ENCODE data around the gene RPP25L.
"Not testable (repeated sequence)": the region's sequence is repeated elsewhere in the genome, so short reads cannot be mapped to it uniquely, and the experiment has no call there.

The RPP25L gene, protein sequence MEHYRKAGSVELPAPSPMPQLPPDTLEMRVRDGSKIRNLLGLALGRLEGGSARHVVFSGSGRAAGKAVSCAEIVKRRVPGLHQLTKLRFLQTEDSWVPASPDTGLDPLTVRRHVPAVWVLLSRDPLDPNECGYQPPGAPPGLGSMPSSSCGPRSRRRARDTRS

DNA sequence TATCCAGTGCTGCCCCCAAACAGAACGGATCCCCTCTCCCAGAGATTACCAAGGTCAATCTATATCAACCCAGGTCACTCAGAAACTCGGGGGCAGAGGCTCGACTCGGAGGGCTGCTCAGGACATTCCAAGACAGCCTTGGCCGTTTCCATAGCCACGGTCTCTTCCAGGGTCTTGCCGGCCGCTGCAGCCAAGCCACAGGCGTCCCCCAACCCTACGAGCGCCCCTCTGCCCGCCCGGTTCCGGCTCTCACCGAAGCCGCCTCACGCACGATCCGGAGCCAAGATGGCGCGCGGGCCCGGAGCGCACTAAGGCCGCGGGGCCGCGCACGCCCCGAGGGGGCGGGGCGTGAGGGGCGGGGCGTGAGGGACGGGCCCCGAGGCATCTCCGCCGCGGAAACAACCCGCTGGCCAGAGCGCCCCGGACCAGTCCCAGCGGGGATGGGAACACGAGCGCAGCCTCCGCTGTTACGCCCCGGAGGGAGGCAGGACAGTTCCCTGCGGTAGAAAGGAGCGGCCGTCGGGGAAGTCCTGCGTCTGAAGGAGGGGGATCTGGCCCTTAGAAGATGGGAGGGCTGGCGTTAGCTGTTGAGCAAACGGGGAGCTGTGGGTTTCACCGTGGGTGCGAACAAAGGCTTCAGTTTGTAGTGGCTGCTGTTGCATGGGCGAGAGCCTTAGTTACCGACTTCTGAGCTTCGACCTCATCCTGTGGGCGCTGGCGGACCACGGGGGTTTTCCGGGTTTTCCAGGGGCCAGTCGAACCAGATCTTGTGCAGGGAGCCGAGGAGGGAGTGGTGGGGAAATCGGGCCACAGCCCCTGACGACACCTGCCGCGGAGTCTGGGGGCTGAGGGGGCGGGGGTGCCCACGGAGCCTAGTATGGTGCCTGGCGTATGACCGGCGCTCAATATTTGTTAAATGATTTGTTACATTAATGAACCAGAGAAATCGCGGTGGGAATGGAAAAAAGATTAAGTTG lies at the start of gene RPP25L:
Gene RPP25L, minus strand, starts transcription at position 287 of the 977 bp plus-strand sequence. CDS start 801 bp downstream, outside the sequence.
- peak; percentile 80 to 81 for DNase-seq

DNA sequence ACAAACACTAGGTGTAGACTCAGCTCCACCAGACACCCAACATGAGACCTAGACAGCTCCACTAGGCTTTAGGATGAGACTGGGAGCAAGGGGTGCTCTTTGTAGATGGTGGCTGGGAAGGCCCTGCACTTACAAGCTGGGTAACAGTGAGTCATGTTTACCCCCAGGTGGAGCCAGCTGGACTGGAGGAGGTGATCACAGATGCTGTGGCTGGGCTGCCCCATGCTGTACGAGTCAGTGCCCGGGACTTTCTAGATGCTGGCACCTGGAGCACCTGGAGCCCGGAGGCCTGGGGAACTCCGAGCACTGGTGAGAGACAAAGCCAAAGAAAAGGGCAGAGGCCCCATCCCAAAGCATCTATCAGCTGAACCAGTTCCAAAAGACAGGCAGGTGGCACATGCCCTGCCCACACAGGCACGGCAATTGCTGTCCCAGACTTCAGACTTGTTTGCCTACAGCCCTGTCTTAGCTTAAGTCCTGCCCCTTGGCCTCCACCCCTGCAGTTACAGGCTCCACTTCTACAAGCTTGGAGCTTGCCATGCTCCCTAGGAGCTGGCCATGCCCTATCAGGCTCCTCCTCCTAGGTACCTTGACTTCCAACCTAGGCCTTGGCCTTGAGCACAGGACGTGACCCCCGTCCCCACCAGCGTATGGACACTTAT lies 47.8 kb upstream of the RPP25L start:
- DNase-seq: no peak

DNA sequence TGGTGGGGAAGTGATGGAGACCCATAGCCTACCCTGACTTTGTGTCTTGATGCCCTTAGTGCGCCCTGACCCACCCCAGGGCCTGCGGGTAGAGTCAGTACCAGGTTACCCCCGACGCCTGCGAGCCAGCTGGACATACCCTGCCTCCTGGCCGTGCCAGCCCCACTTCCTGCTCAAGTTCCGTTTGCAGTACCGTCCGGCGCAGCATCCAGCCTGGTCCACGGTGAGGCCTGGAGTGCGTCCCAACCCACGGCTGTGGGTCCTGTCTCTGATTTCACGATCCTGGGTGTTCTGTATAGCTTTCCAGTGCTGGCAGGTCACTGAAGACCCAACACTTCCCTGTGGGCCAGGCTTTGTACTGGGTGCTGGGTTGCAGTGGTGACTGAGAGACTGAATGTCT lies 46.6 kb upstream of the RPP25L start:
- no peak for DNase-seq

DNA sequence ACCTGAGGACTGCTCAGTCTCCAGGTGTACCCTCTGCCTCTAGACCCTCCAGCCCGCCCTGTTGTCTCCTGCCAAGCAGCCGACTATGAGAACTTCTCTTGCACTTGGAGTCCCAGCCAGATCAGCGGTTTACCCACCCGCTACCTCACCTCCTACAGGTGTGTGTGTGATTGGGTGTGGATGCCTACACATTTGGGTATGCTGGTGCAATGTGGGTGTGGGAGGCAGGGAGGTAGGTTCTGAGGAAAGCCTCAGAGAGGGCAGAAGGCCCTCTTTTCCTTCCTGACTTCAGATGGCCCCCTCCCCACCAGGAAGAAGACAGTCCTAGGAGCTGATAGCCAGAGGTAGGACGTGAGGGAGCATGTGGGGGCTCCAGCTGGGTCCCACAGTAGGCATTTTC lies 45.1 kb upstream of the RPP25L start:
- DNase-seq: no peak

DNA sequence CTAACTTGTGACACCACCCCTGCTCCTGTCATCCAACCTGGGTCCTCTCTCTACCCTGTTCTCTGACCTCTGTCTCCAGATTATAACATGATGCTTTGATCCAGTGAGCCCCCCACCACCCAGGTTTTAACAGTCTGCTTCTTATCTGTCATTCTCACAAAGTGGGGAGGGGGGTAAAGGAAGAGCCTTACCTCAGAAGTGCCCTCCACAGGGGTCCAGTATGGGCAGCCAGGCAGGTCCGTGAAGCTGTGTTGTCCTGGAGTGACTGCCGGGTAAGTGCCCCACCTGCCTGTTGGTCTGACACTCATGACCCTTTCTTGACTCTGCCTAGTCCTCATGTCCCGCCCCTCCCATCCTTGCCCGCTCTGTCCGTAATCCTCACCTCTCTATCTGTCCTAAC lies 43.5 kb upstream of the RPP25L start:
- no peak for DNase-seq

DNA sequence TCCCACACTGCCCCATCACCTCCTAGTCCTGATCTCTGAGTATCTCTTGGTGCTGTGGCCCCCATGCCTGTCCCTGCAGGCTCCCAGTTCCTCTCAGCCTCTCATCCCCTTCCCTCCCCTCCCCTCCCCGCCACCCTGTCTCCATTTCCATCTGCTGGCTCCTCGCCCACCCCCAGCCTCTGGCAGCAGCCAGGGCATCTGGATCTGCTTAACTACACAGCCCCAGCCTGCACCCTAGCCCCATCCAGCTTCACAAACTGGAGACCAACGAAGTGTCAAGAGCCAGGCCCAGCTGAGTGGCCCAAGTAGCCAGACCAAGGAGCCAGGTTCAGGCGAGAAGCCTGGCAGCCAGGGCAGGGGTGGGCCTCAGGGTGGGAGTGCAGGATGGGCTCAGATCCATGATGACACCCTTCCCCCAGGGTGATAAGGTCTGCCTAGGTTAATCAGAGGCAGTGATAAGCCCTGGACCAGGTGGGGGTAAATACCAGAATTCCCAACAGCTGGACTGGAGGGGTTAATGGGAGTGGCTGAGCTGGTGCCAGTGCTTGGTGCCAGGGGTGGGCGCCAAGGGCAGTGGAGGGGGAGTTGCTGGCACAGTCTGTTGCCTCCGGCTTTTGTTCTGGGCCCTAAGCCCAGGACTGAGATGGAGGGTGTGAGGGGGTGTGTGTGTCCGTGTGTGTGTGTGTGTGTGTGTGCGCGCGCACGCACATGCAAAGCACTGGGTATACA lies 42.6 kb upstream of the RPP25L start:
- DNase-seq: no peak

DNA sequence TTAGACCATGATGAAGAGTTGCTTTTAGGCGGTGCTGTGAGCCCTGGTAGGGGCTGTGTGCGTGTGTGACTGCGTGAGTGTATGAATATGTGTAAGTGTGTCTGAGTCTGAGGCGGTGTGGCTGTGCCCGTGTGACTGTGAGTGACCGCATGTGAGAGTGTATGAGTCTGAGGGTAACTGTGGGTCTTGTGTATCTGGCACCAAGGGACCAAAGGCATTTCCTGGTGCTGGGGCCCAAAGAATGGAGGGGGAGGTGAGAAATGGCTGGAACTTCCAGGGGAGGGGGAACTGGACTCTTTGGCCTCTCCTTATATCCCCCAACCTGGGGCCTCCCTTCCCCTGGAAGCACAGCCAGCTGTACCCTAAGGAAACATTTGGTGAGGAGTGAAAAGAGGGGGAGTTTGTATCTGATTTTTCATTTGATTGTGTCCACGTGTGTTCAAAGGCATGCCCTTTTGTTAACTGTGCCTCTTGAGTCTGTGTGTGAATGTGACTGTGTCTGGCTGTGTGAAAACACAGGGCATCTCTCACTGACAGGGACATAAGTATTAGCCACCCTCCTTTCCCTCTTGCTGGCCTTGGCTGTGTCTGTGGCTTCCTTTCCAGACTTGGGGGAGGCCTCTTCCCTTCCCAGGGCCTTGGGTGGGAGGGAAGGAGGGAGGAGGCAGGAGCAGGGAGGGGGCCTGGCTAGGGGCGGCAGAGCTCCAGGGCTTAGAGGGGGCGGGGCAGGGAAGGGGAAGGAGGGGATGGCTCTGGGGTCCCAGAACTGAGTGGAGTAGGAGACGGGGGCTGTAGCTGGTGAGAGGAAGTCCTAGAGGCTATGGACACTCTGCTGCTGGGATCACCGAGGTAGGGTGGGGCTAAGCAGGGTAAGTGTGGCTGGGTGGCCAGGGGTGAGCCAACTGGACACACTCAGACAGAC lies 41.5 kb upstream of the RPP25L start:
- DNase-seq: no peak

DNA sequence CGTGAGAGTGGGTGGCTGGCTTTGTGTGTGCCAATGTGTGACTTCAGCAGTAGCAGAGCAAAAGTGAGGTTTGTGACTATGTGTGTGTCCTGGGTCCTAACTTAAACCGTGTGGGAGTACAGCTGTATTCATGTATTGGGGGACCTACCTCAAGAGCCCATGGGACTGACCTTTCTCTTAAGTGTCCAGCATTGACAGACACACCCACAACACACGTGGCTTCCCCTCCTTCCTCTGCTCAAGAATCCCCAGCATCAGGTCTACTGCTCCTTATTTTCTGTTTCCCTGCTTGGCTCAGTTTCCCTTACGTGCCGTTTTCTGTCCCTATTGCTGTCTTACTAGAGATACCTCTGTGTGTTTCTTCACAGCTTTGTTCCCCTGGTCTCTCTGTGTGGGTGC lies 40.7 kb upstream of the RPP25L start:
- no peak for DNase-seq

DNA sequence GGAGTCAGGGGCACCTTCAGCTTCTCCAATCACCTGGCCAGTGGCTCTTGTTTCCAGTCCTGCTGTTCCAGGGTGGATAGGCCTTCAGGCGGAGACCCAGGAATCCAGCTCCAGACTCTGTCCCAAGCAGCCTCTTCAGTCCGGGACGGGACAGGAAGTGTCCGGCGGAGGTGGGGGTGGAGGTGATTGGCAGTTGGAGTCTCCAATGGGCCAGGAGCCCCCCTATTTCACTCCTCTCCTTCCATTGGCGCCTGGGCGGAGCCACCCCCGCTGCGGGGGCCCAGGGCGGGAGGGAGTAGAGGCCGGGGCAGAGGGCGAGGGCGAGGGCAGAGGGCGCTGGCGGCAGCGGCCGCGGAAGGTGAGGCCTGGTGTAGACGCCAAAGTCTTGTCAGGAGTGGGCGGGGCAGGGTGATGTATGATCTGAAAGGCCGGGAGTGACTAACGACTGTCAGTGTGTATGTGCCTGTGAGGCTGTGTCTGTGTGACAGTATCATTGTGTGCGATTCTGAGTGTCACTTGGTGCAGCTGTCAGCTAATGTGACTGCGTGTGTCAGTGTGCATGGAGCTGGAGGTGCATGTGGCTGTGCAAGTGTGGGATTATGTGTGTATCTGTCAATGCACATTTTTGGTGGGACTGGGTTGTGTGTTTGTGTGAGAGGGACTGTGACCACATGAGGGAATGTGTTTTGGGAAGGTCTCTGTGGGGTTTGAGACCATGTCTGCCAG lies 40.1 kb upstream of the RPP25L start, which contains the start of gene IL11RA:
Gene IL11RA, plus strand, starts transcription at position 310 of the 726 bp plus-strand sequence. CDS start 3,033 bp downstream, outside the sequence.
- DNase-seq: peak; percentile 66 to 70

DNA sequence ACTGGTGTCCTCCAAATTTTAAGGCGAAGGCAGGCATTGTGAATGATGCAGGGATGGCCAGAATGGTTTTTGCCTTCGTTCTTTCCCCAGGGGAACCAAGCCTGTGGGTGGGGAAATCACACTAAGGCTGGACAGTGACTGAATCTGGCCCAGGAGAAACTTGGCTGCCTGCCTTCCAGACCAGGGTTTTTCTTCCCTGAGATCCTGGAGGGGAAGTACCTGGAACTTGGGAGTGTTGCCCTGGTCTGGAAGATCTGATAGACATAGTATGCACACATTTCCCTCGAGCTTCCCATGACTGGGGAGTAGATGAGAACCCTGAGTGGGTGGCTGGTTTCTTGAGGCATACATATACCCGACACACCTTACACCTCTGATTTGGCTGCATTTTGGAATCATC lies 39.4 kb upstream of the RPP25L start:
- no peak for DNase-seq

DNA sequence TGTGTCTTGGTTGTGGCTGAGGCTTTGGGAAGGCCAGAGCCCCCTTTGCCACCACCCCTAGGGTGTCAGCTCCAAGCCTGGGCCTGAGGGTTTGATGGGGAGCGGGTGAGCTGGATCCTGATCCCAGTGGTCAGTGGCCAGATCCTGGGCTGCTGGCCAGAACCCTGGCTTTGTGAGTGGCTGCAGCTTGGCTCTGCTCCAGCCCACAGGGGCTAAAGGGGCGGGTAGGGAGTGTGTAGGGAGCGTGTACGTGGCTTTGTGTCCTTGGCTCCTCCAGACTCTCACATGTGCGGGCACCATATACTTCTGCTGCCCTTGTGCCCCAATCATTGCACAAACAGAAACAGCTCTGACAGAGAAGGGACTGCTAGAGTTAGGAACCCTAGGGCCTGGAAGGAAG lies 38.9 kb upstream of the RPP25L start:
- DNase-seq: no peak

DNA sequence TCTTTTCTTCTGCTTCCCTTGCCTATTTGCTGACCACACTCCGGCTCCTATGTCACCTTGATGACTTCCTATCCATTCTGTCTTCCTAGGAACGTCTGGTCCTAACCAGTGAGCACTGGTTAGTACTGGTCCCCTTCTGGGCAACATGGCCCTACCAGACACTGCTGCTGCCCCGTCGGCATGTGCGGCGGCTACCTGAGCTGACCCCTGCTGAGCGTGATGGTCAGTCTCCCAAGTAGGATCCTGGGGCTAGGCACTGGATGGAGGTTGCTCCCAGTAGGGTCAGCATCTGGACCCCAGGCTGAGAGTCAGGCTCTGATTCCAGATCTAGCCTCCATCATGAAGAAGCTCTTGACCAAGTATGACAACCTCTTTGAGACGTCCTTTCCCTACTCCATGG lies 36.8 kb upstream of the RPP25L start:
- DNase-seq: no peak

DNA sequence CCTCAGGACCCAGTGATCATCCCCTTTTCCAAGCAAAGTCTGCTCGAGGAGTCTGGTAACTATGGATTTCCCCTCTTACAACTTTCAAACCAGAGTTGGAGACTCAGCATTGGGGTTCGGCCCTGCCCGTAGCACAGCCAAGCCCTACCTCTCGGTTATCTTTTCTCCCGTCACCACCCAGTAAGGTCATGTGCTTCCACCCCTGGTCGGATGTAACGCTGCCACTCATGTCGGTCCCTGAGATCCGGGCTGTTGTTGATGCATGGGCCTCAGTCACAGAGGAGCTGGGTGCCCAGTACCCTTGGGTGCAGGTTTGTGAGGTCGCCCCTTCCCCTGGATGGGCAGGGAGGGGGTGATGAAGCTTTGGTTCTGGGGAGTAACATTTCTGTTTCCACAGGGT lies 35.8 kb upstream of the RPP25L start:
- no peak for DNase-seq

DNA sequence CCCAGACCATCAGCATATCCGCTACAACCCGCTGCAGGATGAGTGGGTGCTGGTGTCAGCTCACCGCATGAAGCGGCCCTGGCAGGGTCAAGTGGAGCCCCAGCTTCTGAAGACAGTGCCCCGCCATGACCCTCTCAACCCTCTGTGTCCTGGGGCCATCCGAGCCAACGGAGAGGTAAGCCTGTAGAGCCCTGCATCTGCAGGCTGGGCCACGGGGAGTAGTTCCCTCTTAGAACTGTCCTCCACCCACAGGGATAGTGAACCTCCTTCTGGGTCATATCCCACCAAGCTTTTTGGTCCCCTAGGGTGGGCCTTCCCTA lies 35.1 kb upstream of the RPP25L start:
- no peak for DNase-seq

DNA sequence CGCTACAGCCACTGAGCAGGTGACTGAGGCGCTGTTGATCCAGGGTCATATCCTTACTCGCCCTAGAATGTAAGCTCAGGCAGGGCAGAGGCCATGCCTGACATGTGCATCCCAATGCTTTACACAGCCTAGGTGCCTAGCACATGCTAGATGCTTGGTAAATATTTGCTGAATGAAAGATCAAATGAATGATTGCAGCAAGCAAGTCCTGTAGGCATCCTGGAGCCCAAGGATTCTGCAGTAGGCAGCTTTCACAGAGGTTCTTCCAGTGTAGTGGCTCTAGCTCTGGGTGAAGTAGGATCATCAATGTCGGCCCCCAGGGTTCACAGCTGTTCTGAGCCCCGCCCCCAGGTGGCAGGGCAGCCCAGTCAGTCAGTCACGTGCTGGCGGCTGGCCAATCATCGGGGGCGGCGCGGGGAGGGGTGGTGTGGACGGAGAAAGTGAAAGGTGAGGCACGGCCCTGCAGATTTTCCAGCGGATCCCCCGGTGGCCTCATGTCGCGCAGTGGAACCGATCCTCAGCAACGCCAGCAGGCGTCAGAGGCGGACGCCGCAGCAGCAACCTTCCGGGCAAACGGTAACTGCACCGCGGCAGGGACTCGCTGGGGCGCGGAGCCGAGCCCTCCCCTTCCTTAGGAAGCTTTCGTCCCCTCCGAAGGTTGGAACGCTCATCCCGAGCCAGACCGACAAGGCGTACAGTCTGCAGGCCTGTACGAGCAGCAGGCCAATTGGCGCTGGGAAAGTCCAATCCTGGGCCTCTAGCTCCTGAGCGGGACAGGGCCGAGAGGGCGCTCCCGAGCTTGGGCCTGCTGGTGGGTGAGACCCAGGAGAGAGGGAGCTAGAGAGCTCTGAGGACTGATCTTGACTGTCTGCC lies 34.5 kb upstream of the RPP25L start, which contains the start of gene GALT:
Gene GALT, plus strand, starts transcription at position 465 of the 873 bp plus-strand sequence. Its CDS starts 30 bp downstream, at position 495.
- DNase-seq: peak; percentile 99

DNA sequence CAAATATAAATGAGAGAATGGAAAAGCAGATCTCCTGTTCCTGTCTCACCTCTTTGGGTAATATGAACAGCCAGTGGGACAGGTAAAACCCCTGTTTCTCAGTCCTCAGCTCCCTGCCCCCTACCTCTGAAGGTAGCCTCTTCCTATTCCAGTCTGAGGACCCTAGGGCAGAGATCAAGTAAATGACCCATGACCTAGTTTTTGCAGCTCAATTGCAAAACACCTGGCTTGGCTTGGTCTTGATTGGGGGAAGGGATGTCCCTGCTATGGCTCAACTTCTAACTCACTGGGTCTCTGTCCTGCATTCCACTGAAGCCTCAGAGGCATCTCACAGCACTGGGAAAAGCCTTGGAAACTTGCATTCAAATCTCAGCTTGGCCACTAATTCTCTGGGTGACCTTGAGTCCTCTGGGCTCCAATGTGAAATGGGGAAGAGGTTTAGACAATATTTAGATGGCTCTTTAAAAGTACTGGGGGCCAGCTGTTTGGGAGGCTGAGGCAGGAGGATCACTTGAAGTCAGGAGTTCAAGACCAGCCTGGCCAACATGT lies 32.9 kb upstream of the RPP25L start:
- DNase-seq: no peak

DNA sequence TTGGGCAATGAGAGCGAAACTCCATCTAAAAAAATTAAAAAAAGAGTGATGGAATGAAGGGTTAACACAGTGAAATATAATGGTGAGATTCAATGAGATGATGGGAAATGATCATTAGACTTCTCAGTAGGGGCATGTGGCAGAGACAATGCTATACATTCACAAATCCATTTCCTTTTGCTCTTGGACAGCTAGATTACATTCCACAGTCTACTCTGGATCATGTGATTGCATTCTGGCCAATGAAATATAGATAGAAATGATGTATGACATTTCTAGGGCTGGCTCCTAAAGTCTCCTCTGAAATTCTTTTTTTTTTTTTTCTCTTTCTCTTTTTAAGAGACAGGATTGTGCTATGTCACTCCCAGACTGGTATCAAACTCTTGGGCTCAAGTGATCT lies 30.8 kb upstream of the RPP25L start:
- no peak for DNase-seq

DNA sequence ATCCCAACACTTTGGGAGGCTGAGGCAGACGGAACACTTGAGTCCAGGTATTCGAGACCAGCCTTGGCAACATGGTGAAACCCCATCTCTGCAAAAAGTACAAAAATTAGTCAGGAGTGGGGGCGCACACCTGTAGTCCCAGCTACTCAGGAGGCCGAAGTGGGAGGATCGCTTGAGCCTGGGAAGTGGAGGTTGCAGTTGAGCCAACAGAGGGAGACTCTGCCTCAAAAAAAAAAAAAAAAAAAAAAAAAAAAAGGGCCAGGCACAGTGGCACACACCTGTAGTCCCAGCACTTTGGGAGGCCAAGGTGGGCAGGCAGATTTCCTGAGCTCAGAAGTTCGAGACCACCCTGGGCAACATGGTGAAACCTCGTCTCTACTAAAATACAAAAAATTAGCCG lies 27.4 kb upstream of the RPP25L start:
- DNase-seq: not testable (repeated sequence)

DNA sequence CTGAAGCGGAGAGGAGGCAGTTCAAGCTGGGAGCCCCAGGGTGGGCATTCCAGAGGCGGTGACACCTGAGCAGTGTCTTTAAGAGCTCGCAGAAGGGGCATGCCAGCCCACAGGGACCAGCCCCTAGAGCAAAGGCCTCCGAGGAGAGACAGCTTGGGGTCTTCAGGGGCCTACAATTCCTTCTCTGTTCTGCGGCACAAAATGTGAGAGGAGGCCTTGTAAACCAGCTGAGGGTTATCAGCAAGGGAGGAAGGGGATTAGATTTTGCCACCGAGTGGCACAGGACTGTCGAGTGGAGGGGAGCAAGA lies 26.2 kb upstream of the RPP25L start:
- peak in 1 of 2 experiments; percentile 26 for DNase-seq

Data from activated CD4-positive, alpha-beta T cell treated with anti-CD3 and anti-CD28 coated beads, Interleukin-2, amount 50 U/mL, for 48 hours (primary cell).